ENCODE results near the gene R3HDM2. TPM values are rescaled to one million over a fixed set of nuclear protein-coding genes. Genes with fewer than 3 reads are reported as not detected.

Gene R3HDM2
- total and polyA plus RNA-seq, 2 of the 13 experiments (the other 11 are each of a cell fraction or from before 2014, with no cell fraction given), result 11.1 to 23.5 TPM

- TF ChIP-seq ATF7 (IDR thresholded peaks at IDR 0.05), result no peak
- TF ChIP-seq ATF7 (CRISPR knock-in tag; IDR thresholded peaks at IDR 0.05), result peak; percentile 70; the same call in 1 of the 2 replicates
- TF ChIP-seq FLYWCH1 (CRISPR knock-in tag; IDR thresholded peaks at IDR 0.05), result no peak
- 0 out of 2 replicates have a peak, but pooled peaks have one; percentile 55 for TF ChIP-seq ZNF678 (CRISPR knock-in tag; IDR thresholded peaks at IDR 0.05)
- TF ChIP-seq MED1 (CRISPR knock-in tag; IDR thresholded peaks at IDR 0.05), result peak; percentile 39; the same call in 1 of the 2 replicates
- no peak for TF ChIP-seq KDM4B (CRISPR knock-in tag; IDR thresholded peaks at IDR 0.05)
- no peak for TF ChIP-seq PLRG1 (conservative IDR thresholded peaks at IDR 0.05)
- TF ChIP-seq, protein P1, sequence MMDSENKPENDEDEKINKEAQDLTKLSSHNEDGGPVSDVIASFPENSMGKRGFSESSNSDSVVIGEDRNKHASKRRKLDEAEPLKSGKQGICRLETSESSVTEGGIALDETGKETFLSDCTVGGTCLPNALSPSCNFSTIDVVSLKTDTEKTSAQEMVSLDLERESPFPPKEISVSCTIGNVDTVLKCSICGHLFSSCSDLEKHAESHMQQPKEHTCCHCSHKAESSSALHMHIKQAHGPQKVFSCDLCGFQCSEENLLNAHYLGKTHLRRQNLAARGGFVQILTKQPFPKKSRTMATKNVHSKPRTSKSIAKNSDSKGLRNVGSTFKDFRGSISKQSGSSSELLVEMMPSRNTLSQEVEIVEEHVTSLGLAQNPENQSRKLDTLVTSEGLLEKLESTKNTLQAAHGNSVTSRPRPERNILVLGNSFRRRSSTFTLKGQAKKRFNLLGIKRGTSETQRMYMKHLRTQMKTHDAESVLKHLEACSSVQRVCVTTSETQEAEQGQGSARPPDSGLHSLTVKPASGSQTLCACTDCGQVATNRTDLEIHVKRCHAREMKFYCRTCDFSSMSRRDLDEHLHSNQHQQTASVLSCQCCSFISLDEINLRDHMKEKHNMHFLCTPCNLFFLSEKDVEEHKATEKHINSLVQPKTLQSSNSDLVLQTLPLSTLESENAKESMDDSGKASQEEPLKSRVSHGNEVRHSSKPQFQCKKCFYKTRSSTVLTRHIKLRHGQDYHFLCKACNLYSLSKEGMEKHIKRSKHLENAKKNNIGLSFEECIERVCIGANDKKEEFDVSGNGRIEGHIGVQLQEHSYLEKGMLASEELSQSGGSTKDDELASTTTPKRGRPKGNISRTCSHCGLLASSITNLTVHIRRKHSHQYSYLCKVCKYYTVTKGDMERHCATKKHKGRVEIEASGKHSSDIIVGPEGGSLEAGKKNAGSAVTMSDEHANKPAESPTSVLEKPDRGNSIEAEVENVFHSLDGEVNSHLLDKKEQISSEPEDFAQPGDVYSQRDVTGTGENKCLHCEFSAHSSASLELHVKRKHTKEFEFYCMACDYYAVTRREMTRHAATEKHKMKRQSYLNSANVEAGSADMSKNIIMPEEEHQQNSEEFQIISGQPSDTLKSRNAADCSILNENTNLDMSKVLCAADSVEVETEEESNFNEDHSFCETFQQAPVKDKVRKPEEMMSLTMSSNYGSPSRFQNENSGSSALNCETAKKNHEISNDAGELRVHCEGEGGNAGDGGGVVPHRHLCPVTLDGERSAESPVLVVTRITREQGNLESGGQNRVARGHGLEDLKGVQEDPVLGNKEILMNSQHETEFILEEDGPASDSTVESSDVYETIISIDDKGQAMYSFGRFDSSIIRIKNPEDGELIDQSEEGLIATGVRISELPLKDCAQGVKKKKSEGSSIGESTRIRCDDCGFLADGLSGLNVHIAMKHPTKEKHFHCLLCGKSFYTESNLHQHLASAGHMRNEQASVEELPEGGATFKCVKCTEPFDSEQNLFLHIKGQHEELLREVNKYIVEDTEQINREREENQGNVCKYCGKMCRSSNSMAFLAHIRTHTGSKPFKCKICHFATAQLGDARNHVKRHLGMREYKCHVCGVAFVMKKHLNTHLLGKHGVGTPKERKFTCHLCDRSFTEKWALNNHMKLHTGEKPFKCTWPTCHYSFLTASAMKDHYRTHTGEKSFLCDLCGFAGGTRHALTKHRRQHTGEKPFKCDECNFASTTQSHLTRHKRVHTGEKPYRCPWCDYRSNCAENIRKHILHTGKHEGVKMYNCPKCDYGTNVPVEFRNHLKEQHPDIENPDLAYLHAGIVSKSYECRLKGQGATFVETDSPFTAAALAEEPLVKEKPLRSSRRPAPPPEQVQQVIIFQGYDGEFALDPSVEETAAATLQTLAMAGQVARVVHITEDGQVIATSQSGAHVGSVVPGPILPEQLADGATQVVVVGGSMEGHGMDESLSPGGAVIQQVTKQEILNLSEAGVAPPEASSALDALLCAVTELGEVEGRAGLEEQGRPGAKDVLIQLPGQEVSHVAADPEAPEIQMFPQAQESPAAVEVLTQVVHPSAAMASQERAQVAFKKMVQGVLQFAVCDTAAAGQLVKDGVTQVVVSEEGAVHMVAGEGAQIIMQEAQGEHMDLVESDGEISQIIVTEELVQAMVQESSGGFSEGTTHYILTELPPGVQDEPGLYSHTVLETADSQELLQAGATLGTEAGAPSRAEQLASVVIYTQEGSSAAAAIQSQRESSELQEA (CRISPR knock-in tag; IDR thresholded peaks at IDR 0.05; ENCODE audit: not compliant biosample characterization), result no peak
- TF ChIP-seq LCORL (IDR thresholded peaks at IDR 0.05), result no peak
- TF ChIP-seq LCORL (CRISPR knock-in tag; IDR thresholded peaks at IDR 0.05), result peak; percentile 33; the same call in 1 of the 2 replicates
- TF ChIP-seq CBX5 (CRISPR knock-in tag; IDR thresholded peaks at IDR 0.05; ENCODE audit: borderline replicate concordance), result no peak; the same call in 1 of the 2 replicates
- TF ChIP-seq FOXC1 (CRISPR knock-in tag; IDR thresholded peaks at IDR 0.05; ENCODE audit: borderline replicate concordance), result 0 out of 2 replicates have a peak, but pooled peaks have one; percentile 50
- no peak; the same call in 1 of the 2 replicates for TF ChIP-seq ZNF564 (CRISPR knock-in tag; IDR thresholded peaks at IDR 0.05)
- TF ChIP-seq UBTF (CRISPR knock-in tag; IDR thresholded peaks at IDR 0.05), result no peak; the same call in 1 of the 2 replicates
- TF ChIP-seq HNF4G (IDR thresholded peaks at IDR 0.05; ENCODE audit: borderline replicate concordance, low read depth, low read length), result peak; percentile 76; the same call in 1 of the 2 replicates
- TF ChIP-seq HNF4G (CRISPR knock-in tag; IDR thresholded peaks at IDR 0.05; ENCODE audit: borderline replicate concordance, low read depth), result no peak; the same call in 1 of the 2 replicates
- TF ChIP-seq NCOA5 (CRISPR knock-in tag; IDR thresholded peaks at IDR 0.05), result no peak
- TF ChIP-seq TSC22D2 (CRISPR knock-in tag; IDR thresholded peaks at IDR 0.05; ENCODE audit: borderline replicate concordance), result no peak
- no peak for TF ChIP-seq MBD4 (IDR thresholded peaks at IDR 0.05; ENCODE audit: borderline replicate concordance, low read length)
- no peak for TF ChIP-seq BCL6 (CRISPR knock-in tag; IDR thresholded peaks at IDR 0.05)
- no peak for TF ChIP-seq ZNF207 (IDR thresholded peaks at IDR 0.05; ENCODE audit: borderline replicate concordance)
These were observed 3.8 kb upstream of the R3HDM2 start, which contains the start of gene INHBC (continued) for GRCh38 chr12:57434517-57435223.
